ENCODE data around the gene ZNF746. TPM values are rescaled to one million over a fixed set of nuclear protein-coding genes. Genes with fewer than 3 reads are reported as not detected.

ZNF746 gene
- total and polyA plus RNA-seq, 10 of the 15 experiments (the other 5 are each of a cell fraction or from before 2014, with no cell fraction given): 1.2 to 19.0 (median 6.3) TPM

DNA sequence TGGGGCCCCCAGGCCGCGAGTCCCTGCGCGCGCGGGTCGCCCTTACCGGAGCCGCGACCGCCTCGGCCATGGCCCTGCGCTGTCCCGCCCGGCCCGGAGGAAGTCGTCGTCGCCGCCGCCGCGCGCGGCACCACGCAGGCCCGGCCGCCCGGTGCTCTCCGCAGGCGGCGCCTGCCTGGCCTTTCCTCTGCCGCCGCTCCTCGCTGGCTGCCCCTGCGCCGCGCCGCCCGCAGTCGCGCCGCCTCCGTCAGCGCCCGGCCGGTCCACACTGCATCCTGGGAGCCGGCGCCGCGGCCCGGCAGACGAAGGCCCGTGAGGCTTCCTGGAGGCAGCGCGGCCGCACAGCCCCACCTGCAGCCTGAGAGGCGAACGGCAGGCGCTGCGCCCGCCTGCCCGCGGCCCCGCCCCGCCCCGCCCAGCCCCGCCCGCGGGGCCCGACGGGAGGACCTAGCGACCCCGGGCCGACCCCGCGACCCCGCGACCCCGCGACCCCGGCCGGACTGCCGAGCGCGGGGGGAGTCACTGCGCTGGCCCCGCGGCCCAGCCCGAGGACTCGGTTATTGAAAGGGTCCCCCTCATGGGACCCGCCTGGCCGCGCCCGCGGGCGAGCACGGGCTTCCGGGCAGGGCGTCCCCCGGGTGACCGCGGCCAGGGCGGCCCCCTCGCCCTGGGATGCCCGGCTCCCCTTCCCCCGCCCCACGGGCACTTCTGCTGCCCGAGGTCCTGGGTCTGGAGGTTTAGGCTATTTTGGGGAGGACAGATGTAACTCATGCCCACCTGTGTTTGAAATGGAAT is at the start of gene ZNF746 (continued):
- TF ChIP-seq, protein P1, sequence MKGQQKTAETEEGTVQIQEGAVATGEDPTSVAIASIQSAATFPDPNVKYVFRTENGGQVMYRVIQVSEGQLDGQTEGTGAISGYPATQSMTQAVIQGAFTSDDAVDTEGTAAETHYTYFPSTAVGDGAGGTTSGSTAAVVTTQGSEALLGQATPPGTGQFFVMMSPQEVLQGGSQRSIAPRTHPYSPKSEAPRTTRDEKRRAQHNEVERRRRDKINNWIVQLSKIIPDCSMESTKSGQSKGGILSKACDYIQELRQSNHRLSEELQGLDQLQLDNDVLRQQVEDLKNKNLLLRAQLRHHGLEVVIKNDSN (IDR thresholded peaks at IDR 0.05; ENCODE audit: borderline replicate concordance, extremely low read length, insufficient read depth, low read depth, low read length): no peak
- TF ChIP-seq GATAD2B (conservative IDR thresholded peaks at IDR 0.05; ENCODE audit: low read depth): peak; percentile 82
- TF ChIP-seq, protein P2, sequence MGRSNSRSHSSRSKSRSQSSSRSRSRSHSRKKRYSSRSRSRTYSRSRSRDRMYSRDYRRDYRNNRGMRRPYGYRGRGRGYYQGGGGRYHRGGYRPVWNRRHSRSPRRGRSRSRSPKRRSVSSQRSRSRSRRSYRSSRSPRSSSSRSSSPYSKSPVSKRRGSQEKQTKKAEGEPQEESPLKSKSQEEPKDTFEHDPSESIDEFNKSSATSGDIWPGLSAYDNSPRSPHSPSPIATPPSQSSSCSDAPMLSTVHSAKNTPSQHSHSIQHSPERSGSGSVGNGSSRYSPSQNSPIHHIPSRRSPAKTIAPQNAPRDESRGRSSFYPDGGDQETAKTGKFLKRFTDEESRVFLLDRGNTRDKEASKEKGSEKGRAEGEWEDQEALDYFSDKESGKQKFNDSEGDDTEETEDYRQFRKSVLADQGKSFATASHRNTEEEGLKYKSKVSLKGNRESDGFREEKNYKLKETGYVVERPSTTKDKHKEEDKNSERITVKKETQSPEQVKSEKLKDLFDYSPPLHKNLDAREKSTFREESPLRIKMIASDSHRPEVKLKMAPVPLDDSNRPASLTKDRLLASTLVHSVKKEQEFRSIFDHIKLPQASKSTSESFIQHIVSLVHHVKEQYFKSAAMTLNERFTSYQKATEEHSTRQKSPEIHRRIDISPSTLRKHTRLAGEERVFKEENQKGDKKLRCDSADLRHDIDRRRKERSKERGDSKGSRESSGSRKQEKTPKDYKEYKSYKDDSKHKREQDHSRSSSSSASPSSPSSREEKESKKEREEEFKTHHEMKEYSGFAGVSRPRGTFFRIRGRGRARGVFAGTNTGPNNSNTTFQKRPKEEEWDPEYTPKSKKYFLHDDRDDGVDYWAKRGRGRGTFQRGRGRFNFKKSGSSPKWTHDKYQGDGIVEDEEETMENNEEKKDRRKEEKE (IDR thresholded peaks at IDR 0.05): no peak
- no peak for TF ChIP-seq STAT1 (conservative IDR thresholded peaks at IDR 0.05)
- TF ChIP-seq, protein P3, sequence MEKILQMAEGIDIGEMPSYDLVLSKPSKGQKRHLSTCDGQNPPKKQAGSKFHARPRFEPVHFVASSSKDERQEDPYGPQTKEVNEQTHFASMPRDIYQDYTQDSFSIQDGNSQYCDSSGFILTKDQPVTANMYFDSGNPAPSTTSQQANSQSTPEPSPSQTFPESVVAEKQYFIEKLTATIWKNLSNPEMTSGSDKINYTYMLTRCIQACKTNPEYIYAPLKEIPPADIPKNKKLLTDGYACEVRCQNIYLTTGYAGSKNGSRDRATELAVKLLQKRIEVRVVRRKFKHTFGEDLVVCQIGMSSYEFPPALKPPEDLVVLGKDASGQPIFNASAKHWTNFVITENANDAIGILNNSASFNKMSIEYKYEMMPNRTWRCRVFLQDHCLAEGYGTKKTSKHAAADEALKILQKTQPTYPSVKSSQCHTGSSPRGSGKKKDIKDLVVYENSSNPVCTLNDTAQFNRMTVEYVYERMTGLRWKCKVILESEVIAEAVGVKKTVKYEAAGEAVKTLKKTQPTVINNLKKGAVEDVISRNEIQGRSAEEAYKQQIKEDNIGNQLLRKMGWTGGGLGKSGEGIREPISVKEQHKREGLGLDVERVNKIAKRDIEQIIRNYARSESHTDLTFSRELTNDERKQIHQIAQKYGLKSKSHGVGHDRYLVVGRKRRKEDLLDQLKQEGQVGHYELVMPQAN (conservative IDR thresholded peaks at IDR 0.05): peak; percentile 53; the same call in 1 of the 2 replicates
- peak; percentile 94 for TF ChIP-seq LARP7 (IDR thresholded peaks at IDR 0.05)
- no peak for TF ChIP-seq RFX5 (IDR thresholded peaks at IDR 0.05; ENCODE audit: low read depth, low read length)
- TF ChIP-seq ZNF24 (IDR thresholded peaks at IDR 0.05): no peak
- no peak for TF ChIP-seq MYC (IDR thresholded peaks at IDR 0.05; ENCODE audit: insufficient read depth, insufficient read length, insufficient replicate concordance, low read length, severe bottlenecking)
- TF ChIP-seq, protein P4, sequence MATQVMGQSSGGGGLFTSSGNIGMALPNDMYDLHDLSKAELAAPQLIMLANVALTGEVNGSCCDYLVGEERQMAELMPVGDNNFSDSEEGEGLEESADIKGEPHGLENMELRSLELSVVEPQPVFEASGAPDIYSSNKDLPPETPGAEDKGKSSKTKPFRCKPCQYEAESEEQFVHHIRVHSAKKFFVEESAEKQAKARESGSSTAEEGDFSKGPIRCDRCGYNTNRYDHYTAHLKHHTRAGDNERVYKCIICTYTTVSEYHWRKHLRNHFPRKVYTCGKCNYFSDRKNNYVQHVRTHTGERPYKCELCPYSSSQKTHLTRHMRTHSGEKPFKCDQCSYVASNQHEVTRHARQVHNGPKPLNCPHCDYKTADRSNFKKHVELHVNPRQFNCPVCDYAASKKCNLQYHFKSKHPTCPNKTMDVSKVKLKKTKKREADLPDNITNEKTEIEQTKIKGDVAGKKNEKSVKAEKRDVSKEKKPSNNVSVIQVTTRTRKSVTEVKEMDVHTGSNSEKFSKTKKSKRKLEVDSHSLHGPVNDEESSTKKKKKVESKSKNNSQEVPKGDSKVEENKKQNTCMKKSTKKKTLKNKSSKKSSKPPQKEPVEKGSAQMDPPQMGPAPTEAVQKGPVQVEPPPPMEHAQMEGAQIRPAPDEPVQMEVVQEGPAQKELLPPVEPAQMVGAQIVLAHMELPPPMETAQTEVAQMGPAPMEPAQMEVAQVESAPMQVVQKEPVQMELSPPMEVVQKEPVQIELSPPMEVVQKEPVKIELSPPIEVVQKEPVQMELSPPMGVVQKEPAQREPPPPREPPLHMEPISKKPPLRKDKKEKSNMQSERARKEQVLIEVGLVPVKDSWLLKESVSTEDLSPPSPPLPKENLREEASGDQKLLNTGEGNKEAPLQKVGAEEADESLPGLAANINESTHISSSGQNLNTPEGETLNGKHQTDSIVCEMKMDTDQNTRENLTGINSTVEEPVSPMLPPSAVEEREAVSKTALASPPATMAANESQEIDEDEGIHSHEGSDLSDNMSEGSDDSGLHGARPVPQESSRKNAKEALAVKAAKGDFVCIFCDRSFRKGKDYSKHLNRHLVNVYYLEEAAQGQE (IDR thresholded peaks at IDR 0.05; ENCODE audit: low read depth, low read length): no peak
- TF ChIP-seq IKZF2 (IDR thresholded peaks at IDR 0.05): no peak
- no peak for TF ChIP-seq IRF4 (IDR thresholded peaks at IDR 0.05; ENCODE audit: low read depth, low read length)
- no peak for TF ChIP-seq ZNF274 (IDR thresholded peaks at IDR 0.05; ENCODE audit: insufficient read depth, insufficient read length)
- TF ChIP-seq, protein P5, sequence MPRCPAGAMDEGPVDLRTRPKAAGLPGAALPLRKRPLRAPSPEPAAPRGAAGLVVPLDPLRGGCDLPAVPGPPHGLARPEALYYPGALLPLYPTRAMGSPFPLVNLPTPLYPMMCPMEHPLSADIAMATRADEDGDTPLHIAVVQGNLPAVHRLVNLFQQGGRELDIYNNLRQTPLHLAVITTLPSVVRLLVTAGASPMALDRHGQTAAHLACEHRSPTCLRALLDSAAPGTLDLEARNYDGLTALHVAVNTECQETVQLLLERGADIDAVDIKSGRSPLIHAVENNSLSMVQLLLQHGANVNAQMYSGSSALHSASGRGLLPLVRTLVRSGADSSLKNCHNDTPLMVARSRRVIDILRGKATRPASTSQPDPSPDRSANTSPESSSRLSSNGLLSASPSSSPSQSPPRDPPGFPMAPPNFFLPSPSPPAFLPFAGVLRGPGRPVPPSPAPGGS (IDR thresholded peaks at IDR 0.05; ENCODE audit: borderline replicate concordance, insufficient read depth, low read depth, low read length, poor library complexity, severe bottlenecking): no peak
